CD4-positive, alpha-beta T cell treated with Interleukin-15 for 4 hours (primary cell): ENCODE measurements around the gene GALNT9.
"Not testable (repeated sequence)": the region's sequence is repeated elsewhere in the genome, so short reads cannot be mapped to it uniquely, and the experiment has no call there.

Experiments
- DNase-seq: peaks from one replicate; pipeline ENCODE4 v3.0.0-alpha.2; 2020; ENCODE audit warnings: low spot score

The GALNT9 gene

GRCh38 chr12:132358241-132359225 is 29.1 kb upstream of the GALNT9 start:
- not testable (repeated sequence) for DNase-seq

DNA sequence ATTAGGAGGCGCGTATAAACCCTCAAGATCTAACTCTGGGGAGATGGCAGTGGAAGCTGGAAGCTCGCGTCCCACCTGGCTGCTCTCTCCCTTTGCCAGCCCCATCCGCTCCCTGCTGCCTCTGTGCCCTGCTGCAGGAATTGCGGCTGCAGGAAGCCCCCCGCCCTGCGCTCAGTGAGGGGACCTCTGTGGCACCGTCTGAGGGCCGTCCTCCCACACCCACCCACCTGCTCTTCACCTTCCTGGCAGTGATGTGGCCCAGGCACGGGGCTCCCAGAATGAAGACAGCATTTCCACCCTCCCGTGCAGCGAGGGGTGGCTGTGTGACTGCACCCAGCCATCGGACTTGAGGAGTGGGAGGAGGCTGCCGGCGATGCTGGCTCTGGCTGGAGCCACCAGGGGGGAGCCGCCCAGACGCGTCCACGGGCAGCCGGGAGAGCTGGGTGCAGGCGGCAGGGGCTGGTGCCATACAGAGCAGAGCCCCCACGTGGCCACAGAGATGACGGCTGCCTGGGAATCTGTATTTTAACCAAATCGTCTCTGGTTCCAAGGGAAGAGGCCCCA is 28.3 kb upstream of the GALNT9 start:
- DNase-seq: no peak

DNA sequence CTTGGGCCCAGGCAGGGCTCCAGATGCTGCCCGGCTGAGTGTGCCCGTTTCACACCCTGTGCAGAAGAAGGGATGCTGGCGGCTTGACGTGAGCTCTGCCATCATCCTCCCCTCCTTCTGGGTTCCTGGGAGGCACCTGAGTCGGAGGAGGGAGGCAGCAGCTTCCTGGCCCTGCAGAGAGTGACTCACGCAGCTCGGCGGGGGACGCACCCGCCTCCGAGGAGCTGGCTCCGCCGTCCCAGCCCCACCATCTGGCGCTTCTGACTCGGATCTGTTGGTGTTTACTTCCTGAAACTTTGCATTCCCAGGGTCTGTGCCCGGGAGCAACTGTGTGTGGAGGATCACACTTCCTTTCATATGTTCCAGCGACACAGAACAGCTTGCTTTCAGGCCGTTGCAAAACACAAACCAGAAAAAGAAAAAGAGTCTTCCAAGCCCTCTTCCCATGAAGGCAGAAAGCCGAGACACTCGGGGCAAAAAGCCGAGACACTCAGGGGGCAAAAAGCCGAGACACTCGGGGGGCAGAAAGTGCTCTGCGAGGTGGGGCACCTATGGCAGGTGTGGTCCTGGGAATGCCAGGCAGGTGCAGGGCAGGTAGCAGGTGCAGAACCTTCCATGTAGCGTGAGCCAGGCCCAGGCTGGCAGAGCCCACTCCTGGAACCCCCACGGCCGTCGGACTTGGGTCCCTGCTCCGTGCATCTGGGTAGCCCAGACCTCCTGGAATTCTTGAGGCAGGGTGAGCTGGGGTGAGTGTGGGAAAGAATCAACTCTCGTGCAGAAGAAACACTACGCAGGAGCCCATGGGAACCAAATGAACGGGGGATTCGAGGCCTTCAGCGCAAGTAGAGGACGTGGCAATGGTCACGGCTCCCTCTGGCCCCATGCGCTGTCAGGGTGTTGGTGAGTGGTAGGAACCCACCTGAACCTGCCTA is 27.6 kb upstream of the GALNT9 start:
- DNase-seq: no peak

- DNase-seq: no peak
Measured at GRCh38 chr12:132355742-132356681, 26.6 kb upstream of the GALNT9 start.

GRCh38 chr12:132354982-132355680 is 25.7 kb upstream of the GALNT9 start:
- no peak for DNase-seq

DNA sequence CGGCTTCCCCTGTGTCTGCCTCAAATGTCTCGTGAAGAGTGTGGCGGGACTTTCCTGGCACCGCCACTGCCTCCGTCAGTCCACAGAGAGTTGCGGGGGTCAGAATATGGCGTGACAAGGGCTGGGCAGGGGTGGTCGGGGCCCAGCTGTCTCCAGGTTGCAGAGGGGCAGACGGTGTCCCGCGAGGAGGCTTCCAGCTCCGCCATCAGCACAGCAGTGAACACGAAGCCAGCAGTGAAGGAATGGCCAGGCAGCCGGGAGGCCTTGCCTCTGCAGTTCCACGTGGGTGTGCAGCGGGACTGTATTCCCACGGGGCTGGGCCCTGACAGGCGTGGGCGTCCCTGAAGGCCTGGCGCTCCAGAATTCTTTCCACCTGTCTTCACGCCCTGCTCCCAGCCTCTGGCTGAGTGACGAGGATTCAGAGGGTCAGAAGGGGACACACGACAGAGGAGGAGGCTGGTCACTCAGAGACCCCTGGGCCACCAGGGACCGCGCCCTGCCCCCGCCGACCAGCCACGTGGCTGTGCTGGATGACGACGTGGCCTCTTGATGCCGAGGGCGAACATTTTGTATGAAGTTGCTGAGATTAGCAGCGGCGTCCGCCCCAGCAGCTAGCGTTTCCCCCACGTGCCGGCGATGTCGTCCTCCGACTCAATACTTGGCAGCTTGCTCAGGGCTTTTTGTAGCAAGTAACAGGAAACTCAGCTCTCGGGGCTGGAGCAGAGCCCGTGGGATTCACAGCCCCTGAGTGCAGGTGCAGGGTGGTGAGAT is 25.0 kb upstream of the GALNT9 start:
- no peak for DNase-seq

DNA sequence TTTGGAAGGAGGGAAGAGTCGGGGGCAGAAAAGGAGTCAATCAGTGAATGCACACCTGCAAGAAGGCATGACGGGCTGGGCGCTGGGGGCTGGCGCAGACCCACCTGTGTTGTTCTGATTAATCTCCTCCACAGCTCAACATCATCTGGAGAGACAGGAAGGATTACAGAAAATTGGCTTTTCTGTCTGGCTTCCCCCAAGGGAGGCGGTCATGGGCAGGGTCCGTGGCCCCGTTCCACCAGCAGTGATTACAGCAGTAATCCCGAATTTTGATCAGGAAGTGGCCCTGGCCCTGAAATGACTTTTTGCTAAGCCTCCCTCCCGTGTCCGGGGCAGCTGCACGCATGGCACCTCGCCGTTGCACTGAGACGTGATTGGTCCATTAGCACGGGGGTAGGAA is 24.4 kb upstream of the GALNT9 start:
- DNase-seq: no peak

GRCh38 chr12:132352896-132353800 is 23.8 kb upstream of the GALNT9 start:
- DNase-seq: no peak

- DNase-seq: no peak
Measured at GRCh38 chr12:132351751-132352495, 22.5 kb upstream of the GALNT9 start.

DNA sequence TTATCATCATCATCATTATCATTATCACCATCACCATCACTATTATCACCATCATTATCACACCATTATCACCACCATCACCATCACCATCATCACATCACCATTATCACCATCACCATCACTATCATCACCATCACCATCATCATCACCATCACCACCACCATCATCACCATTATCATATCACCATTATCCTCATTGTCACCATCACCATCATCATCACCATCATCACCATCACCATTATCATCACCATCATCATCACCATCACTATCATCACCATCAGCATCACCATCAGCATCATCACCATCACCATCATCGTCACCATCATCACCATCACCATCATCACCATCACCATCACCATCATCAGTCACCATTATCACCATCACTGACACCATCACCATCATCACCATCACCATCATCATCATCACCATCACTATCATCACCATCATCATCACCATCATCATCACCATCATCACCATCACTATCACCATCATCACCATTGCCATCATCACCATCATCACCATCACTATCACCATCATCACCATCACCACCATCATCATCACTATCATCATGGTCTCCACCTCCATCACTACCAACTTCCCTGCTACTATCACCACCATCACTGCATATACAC is 20.2 kb upstream of the GALNT9 start:
- no peak for DNase-seq

- no peak for DNase-seq
Measured at GRCh38 chr12:132348176-132348575, 18.8 kb upstream of the GALNT9 start.

DNA sequence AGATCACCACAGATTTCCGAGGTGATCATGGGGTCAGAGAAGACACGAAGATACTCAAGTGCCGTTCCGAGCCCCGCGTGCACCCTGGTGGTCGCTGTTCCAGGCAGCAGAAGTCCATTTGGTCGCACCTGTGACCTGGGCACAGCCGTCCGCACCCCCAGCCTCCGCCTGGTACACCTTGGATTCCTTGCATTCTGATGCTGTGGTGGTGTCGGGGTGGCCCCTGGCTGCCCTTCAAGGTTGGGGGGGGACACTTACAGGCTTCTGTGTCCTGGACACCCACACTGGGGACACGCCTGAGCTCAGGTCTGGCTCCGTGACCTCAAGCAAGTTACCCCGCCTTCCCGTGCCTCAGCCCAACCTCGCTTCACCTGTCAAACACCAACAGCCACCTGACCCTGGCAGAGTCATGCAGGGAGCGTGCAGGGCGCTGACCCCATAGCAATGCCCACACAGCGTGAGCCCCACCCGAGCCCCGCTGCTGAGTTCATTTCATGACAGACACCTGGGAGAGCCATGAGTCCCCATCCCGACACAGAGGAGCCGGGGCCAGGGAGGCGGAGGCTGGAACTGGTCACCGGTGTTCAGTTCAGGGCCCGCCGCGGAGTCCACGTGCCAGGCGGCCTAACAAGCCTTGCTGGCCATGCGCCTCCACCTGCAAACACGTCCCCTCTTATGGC is 17.9 kb upstream of the GALNT9 start:
- DNase-seq: no peak

GRCh38 chr12:132346471-132347175 is 17.2 kb upstream of the GALNT9 start:
- no peak for DNase-seq

GRCh38 chr12:132345561-132346200 is 16.3 kb upstream of the GALNT9 start:
- no peak for DNase-seq

DNA sequence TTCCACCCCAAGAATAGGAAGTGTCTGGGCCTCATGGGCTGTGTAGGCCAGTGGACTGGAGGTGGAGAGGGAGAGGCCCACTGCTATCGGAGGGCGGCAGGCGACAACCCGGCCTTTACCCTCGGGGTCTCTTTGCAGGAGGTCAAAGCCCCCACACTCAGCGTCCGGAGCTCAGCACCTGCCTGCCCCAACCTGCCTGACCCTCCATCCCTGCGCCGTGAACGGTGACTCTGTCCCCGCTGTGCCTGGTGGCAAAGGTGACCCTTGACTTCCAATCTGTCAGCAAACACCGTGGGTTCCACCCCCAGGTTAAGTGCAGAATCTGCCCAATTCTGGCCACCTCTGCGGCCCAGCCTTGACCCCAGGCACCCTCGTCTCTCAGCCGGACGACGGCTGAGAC is 15.7 kb upstream of the GALNT9 start:
- DNase-seq: no peak

DNA sequence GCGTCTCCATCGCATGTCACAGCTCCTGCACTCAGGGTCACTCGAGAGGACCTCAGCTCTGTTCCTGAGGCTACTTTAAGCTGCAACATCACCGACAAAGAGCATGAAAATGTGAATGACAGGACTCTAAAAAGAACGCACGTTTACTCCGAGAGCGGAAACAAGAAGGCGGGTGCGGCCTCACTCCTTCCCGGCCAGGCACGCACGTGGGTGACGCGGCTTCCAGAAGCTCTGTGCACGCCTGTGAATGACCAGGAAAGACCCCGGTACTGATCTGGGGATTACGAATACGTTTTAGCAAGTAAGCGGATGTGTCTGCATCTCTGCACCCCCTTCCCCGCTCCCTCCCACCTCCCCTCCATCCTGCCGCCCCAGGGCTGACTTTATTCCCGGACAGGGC is 15.2 kb upstream of the GALNT9 start:
- DNase-seq: no peak
